Measurements from ENCODE around the gene IZUMO1.
"Not testable (repeated sequence)": the region's sequence is repeated elsewhere in the genome, so short reads cannot be mapped to it uniquely, and the experiment has no call there.

DNA sequence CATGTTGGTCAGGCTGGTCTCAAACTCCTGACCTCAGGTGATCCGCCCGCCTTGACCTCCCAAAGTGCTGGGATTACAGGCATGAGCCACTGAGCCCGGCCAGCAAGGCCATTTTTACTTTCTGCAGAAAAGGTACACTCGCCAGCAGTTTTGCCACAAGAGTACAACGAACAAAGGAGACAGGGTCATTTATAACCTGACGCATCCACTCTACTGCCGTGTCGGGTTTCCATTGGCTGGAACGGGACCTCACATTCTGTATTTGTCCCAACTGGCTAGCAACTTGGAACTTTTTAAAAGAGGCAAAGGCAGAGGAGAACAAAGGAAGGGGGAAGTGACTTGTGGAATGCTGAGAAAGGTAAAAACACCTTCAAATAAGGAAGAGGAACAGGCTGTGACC, 40.6 kb upstream of the IZUMO1 start:
- TF ChIP-seq, protein P1, sequence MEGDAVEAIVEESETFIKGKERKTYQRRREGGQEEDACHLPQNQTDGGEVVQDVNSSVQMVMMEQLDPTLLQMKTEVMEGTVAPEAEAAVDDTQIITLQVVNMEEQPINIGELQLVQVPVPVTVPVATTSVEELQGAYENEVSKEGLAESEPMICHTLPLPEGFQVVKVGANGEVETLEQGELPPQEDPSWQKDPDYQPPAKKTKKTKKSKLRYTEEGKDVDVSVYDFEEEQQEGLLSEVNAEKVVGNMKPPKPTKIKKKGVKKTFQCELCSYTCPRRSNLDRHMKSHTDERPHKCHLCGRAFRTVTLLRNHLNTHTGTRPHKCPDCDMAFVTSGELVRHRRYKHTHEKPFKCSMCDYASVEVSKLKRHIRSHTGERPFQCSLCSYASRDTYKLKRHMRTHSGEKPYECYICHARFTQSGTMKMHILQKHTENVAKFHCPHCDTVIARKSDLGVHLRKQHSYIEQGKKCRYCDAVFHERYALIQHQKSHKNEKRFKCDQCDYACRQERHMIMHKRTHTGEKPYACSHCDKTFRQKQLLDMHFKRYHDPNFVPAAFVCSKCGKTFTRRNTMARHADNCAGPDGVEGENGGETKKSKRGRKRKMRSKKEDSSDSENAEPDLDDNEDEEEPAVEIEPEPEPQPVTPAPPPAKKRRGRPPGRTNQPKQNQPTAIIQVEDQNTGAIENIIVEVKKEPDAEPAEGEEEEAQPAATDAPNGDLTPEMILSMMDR (IDR thresholded peaks at IDR 0.05), result not testable (repeated sequence)
- not testable (repeated sequence) for TF ChIP-seq POLR2A (IDR thresholded peaks at IDR 0.05); POLR2AphosphoS5 (IDR thresholded peaks at IDR 0.05); EP300 (IDR thresholded peaks at IDR 0.05; ENCODE audit: low read depth)
